Thymus (tissue), 11 donors: Measurements from ENCODE around the gene LRCH1. TPM values are rescaled to one million over a fixed set of nuclear protein-coding genes. Genes with fewer than 3 reads are reported as not detected.

Experiments
- DNase-seq, 9 donors: peaks; one replicate each; pipeline ENCODE4 v3.0.0-alpha.2; 2013; ENCODE audit warnings: low spot score in 9 of 9, low read depth in 6 of 9, missing footprints in 1 of 9
- H3K27ac ChIP-seq, 2 donors: one replicate each; pipeline ENCODE4 v1.5.1; 2013; ENCODE audit warnings: control low read depth in 1 of 2, low read depth in 1 of 2, low read length in 1 of 2, mild to moderate bottlenecking in 1 of 2, moderate library complexity in 1 of 2
- H3K27me3 ChIP-seq, 2 donors: one replicate each; pipeline ENCODE4 v1.5.1; 2013; ENCODE audit warnings: low read length in 1 of 2; ENCODE audit not compliant: control insufficient read depth in 2 of 2, insufficient read depth in 1 of 2
- H3K36me3 ChIP-seq, 2 donors: one replicate each; pipeline ENCODE4 v1.5.1; 2013; ENCODE audit warnings: low read length in 1 of 2, mild to moderate bottlenecking in 1 of 2, moderate library complexity in 1 of 2; ENCODE audit not compliant: control insufficient read depth in 2 of 2, insufficient read depth in 2 of 2
- H3K4me1 ChIP-seq, 2 donors: one replicate each; pipeline ENCODE4 v1.5.1; 2013; ENCODE audit warnings: low read length in 2 of 2; ENCODE audit not compliant: control insufficient read depth in 2 of 2, insufficient read depth in 2 of 2
- H3K4me3 ChIP-seq, 2 donors: one replicate each; pipeline ENCODE4 v1.5.1; 2013; ENCODE audit warnings: low read length in 2 of 2, control low read depth in 1 of 2, mild to moderate bottlenecking in 1 of 2
- H3K9me3 ChIP-seq, 2 donors: one replicate each; pipeline ENCODE4 v1.5.1; 2013; ENCODE audit warnings: low read length in 1 of 2, mild to moderate bottlenecking in 1 of 2; ENCODE audit not compliant: control insufficient read depth in 2 of 2, insufficient read depth in 1 of 2
- WGBS: extraction: QIAGEN DNeasy Blood & Tissue Kit; methylation state at CpG from one replicate; pipeline ENCODE4 v1.1.7; 2013; 5-methylcytosine and 5-hydroxymethylcytosine counted together
- polyA plus RNA-seq: library from polyadenylated mRNA; stranded (reverse); fragments of 200-250 nt; gene quantifications from one replicate; pipeline ENCODE4 v1.2.3, GENCODE V29; 2013
- total RNA-seq: library from RNA; stranded (reverse); fragments of 120-200 nt; gene quantifications from one replicate; pipeline ENCODE4 v1.2.4, GENCODE V29; 2013
- donor health status: healthy.

Gene LRCH1
- total and polyA plus RNA-seq, 2 donors: 9.1 to 13.7 TPM

DNA sequence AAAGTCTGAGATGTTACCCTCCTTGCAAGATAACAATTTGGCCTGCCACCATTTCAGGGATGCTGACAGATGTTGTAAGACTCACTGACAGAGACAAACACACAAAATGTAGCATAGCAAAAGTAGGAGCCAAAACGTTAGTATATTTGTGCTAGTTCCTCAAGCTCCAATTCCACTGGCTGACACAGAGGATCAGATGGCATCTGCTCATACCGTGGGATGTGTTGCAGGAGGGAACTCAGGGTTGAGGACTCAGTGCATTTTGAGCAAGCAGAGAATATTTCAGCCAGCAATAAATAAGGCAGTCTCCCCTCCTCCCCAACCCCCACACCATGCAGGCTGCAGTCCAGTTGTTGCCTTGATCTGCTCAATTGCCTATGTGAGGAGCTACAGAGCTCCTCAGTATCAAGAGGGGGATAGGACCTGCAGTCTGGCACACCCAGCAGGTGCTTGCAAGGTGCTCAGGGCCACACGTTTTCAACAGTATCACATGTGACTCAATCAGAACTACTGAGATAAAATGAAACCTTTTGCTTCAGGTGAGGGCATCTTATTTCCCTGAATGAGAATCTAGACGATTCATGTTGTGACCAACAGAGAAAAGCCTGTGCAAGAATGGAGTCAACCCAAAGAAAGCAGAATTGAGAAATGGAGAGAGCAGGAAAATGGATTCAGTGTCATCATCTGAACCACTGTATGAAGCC, 23.6 kb upstream of the LRCH1 start:
- no peaks in the 10 kb centered on the region for H3K27me3 ChIP-seq
- DNase-seq: no peak
- no peaks in the 10 kb centered on the region for H3K36me3 ChIP-seq
- WGBS: 67% methylated on average over 4 of the region's 4 CpGs
- no peak overlapping the region for H3K4me3 ChIP-seq
- no peak overlapping the region for H3K27ac ChIP-seq
- peaks cover 8 to 27% of the 10 kb centered on the region in 2 donors for H3K4me1 ChIP-seq
- H3K9me3 ChIP-seq: no peaks in the 10 kb centered on the region

- H3K27ac ChIP-seq: no peak overlapping the region
- peaks cover 8 to 22% of the 10 kb centered on the region in 2 donors for H3K4me1 ChIP-seq
- H3K4me3 ChIP-seq: no peak overlapping the region
- no peaks in the 10 kb centered on the region for H3K36me3 ChIP-seq
- H3K9me3 ChIP-seq: no peaks in the 10 kb centered on the region
- 86% methylated on average over 4 of the region's 4 CpGs for WGBS
- DNase-seq: no peak
- no peaks in the 10 kb centered on the region for H3K27me3 ChIP-seq
These were observed 22.7 kb upstream of the LRCH1 start for GRCh38 chr13:46530084-46530935.

GRCh38 chr13:46531953-46532352, 21.0 kb upstream of the LRCH1 start:
- WGBS: 64% methylated on average over 3 of the region's 3 CpGs
- no peaks in the 10 kb centered on the region for H3K9me3 ChIP-seq
- H3K4me1 ChIP-seq: peaks cover 0 to 10% of the 10 kb centered on the region in 2 donors
- no peak for DNase-seq
- no peaks in the 10 kb centered on the region for H3K27me3 ChIP-seq
- H3K27ac ChIP-seq: no peak overlapping the region
- no peak overlapping the region for H3K4me3 ChIP-seq
- no peaks in the 10 kb centered on the region for H3K36me3 ChIP-seq

DNA sequence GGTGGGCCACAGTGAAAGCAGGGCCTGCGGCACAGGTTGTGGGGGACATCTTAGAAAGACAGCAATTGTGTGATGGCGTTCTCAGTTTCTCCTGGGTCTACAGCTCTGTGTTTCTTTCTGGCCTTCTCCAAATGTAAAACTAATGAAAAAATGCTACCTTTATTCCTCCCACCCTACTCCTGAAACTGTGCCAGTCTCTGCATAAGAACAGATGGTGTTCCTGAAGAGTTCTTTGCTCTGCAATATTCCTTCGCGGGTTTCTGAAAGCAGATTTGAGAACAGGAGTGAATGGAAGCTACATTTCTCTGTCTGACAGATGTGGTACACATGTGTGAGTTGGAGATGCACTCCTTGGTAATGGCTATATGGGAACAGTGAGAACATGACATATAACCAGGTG, 18.0 kb upstream of the LRCH1 start:
- Histone ChIP-seq H3K4me3 (no peak overlapping the region), H3K36me3 (no peaks in the 10 kb centered on the region), H3K9me3 (no peaks in the 10 kb centered on the region), H3K27me3 (no peaks in the 10 kb centered on the region), H3K4me1 (peaks cover 0 to 4% of the 10 kb centered on the region in 2 donors), H3K27ac (no peak overlapping the region)
- no peak for DNase-seq
- 99% methylated on average over 4 of the region's 4 CpGs for WGBS

- no peak for DNase-seq
- Histone ChIP-seq H3K4me3 (no peak overlapping the region), H3K9me3 (no peaks in the 10 kb centered on the region), H3K36me3 (no peaks in the 10 kb centered on the region), H3K27ac (no peak overlapping the region), H3K4me1 (peaks cover 0 to 4% of the 10 kb centered on the region in 2 donors), H3K27me3 (no peaks in the 10 kb centered on the region)
- 94% methylated on average over 1 of the region's 1 CpG for WGBS
These were observed 17.1 kb upstream of the LRCH1 start for GRCh38 chr13:46535825-46536224.

DNA sequence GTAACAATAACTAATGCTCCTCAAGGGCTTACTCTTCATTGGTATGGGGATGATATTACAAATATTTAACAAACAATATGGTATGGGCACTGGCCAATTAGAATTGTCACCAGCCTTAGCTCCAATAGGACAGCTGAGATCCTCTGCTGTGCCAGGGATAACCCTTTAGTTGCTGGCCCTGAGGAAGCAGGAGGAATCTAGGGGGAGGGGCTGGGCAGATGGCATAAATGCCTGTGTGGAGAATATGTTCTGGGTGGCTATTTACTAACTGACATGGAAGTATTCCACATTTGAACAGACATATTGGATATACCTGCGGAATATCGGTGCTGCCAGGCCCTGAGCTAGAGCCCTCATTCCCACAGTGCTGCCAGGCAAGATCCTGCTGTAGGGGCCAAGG, 16.6 kb upstream of the LRCH1 start:
- no peak for DNase-seq
- H3K36me3 ChIP-seq: no peaks in the 10 kb centered on the region
- no peak overlapping the region for H3K27ac ChIP-seq
- no peaks in the 10 kb centered on the region for H3K27me3 ChIP-seq
- WGBS: 98% methylated on average over 2 of the region's 2 CpGs
- H3K9me3 ChIP-seq: no peaks in the 10 kb centered on the region
- H3K4me3 ChIP-seq: no peak overlapping the region
- H3K4me1 ChIP-seq: peaks cover 0 to 3% of the 10 kb centered on the region in 2 donors

- DNase-seq: no peak
- Histone ChIP-seq H3K36me3 (no peaks in the 10 kb centered on the region), H3K27me3 (no peaks in the 10 kb centered on the region), H3K4me1 (peaks cover 10 to 11% of the 10 kb centered on the region in 2 donors), H3K4me3 (no peak overlapping the region), H3K27ac (no peak overlapping the region), H3K9me3 (no peaks in the 10 kb centered on the region)
- over 99% methylated on average over 3 of the region's 3 CpGs for WGBS
These were observed 13.7 kb upstream of the LRCH1 start for GRCh38 chr13:46539231-46539630.

- 97% methylated on average over 4 of the region's 4 CpGs for WGBS
- H3K4me3 ChIP-seq: no peak overlapping the region
- no peaks in the 10 kb centered on the region for H3K9me3 ChIP-seq
- H3K36me3 ChIP-seq: no peaks in the 10 kb centered on the region
- no peak for DNase-seq
- H3K4me1 ChIP-seq: peaks cover 10 to 12% of the 10 kb centered on the region in 2 donors
- H3K27ac ChIP-seq: no peak overlapping the region
- H3K27me3 ChIP-seq: no peaks in the 10 kb centered on the region
These were observed 11.8 kb upstream of the LRCH1 start for GRCh38 chr13:46541210-46541609.

GRCh38 chr13:46542833-46543232, 10.1 kb upstream of the LRCH1 start:
- no peaks in the 10 kb centered on the region for H3K36me3 ChIP-seq
- H3K27ac ChIP-seq: peak overlapping the region in 1 of 2 donors; percentile 57
- no peaks in the 10 kb centered on the region for H3K9me3 ChIP-seq
- H3K4me3 ChIP-seq: no peak overlapping the region
- H3K4me1 ChIP-seq: peaks cover 10 to 12% of the 10 kb centered on the region in 2 donors
- 4% methylated on average over 4 of the region's 4 CpGs for WGBS
- H3K27me3 ChIP-seq: no peaks in the 10 kb centered on the region
- DNase-seq: peak in 3 of 9 donors; percentile 56 to 86 (median 59)
